Breast epithelium (tissue), 4 donors: ENCODE data around the gene CCDC91. TPM values are rescaled to one million over a fixed set of nuclear protein-coding genes. Genes with fewer than 3 reads are reported as not detected.

Source experiments
- DNase-seq, 2 donors: peaks; one replicate each; pipeline ENCODE4 v3.0.0-alpha.2; 2019; ENCODE audit warnings: low spot score in 2 of 2
- H3K27ac ChIP-seq, 2 donors: fragments of 200-600 bp; sonication (generic) in 1 of 2; one replicate each; pipeline ENCODE4 v1.5.1; 2016 to 2019; ENCODE audit warnings: mild to moderate bottlenecking in 1 of 2
- H3K27me3 ChIP-seq, 2 donors: fragments of 200-600 bp; sonication (generic) in 1 of 2; one replicate each; pipeline versions ENCODE4 v1.5.1 to v1.6.0; 2017 to 2019; ENCODE audit warnings: control low read depth in 1 of 2, mild to moderate bottlenecking in 1 of 2
- H3K36me3 ChIP-seq: fragments of 200-600 bp; one replicate; pipeline ENCODE4 v1.5.1; 2019
- H3K4me1 ChIP-seq, 2 donors: fragments of 200-600 bp; sonication (generic); one replicate each; pipeline ENCODE4 v1.5.1; 2016 to 2019; ENCODE audit warnings: control low read depth in 1 of 2
- H3K4me3 ChIP-seq, 3 donors: fragments of 200-600 bp; sonication (generic); 1 replicate in 2 of 3; 2 replicates in 1 of 3; pipeline ENCODE4 v1.5.1; 2016 to 2019; ENCODE audit warnings: mild to moderate bottlenecking in 3 of 3, moderate library complexity in 2 of 3
- H3K9me3 ChIP-seq, 2 donors: fragments of 200-600 bp; sonication (generic) in 1 of 2; one replicate each; pipeline ENCODE4 v1.5.1; 2016 to 2019; ENCODE audit warnings: control low read depth in 1 of 2
- POLR2A ChIP-seq: fragments of 450-650 bp; IDR thresholded peaks from one replicate; pipeline ENCODE4 v1.6.1; 2016; ENCODE audit warnings: antibody characterized with exemption, mild to moderate bottlenecking, moderate library complexity
- POLR2AphosphoS5 ChIP-seq, 3 donors: sonication (generic); formaldehyde crosslinking; IDR thresholded peaks; one replicate each; pipeline ENCODE4 v1.6.1; 2017; ENCODE audit warnings: antibody characterized with exemption in 3 of 3
- intact Hi-C: fragments of 100-400 bp; cut with DNase I; formaldehyde crosslinking; loops from one replicate; pipeline ENCODE4 v1.15.1; 2023; ENCODE audit warnings: low total_unique reads
- total RNA-seq, 3 donors: library from RNA; depleted of rRNA; stranded (reverse); fragments of >200 nt; gene quantifications; one replicate each; pipeline ENCODE4 v1.1.0, GENCODE V29; 2016
- TF ChIP-seq, protein P1 (sequence below), 3 donors: fragments of 450-650 bp; IDR thresholded peaks; one replicate each; pipeline ENCODE4 v1.5.1; 2016 to 2017; ENCODE audit warnings: antibody characterized with exemption in 3 of 3, mild to moderate bottlenecking in 3 of 3, moderate library complexity in 3 of 3

CCDC91 gene
- total RNA-seq, 3 donors from 2014 or later: 45.9 to 68.9 (median 48.8) TPM

DNA sequence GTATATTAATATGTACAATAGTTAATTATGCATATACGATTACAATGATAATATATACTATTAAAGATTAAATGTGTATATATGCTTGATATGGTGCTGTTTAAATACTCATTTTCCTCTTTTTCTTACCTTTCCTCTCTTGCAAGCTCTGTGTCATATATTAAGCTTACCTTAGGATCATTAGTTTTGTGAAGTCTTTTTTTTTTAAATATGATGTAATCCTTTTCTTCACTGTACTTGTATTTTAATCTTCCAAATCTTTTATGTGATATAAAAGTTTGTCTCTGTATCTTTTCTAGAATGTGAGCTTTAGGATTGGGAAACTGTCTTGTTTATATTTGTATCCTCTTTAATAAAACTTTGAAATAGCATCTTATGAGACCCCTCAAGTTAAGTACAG lies 88.7 kb downstream of the CCDC91 start:
- no peak for DNase-seq
- Histone ChIP-seq H3K4me3 (no peak overlapping the region), H3K27ac (no peak overlapping the region), H3K9me3 (peaks cover 0 to 4% of the 10 kb centered on the region in 2 donors), H3K27me3 (no peaks in the 10 kb centered on the region), H3K36me3 (no peaks in the 10 kb centered on the region), H3K4me1 (no peaks in the 10 kb centered on the region)
- intact Hi-C loops: no loop called here
- TF ChIP-seq POLR2A (no peak), POLR2AphosphoS5 (IDR thresholded peaks at IDR 0.05) (no peak)
- TF ChIP-seq, protein P1, sequence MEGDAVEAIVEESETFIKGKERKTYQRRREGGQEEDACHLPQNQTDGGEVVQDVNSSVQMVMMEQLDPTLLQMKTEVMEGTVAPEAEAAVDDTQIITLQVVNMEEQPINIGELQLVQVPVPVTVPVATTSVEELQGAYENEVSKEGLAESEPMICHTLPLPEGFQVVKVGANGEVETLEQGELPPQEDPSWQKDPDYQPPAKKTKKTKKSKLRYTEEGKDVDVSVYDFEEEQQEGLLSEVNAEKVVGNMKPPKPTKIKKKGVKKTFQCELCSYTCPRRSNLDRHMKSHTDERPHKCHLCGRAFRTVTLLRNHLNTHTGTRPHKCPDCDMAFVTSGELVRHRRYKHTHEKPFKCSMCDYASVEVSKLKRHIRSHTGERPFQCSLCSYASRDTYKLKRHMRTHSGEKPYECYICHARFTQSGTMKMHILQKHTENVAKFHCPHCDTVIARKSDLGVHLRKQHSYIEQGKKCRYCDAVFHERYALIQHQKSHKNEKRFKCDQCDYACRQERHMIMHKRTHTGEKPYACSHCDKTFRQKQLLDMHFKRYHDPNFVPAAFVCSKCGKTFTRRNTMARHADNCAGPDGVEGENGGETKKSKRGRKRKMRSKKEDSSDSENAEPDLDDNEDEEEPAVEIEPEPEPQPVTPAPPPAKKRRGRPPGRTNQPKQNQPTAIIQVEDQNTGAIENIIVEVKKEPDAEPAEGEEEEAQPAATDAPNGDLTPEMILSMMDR (IDR thresholded peaks at IDR 0.05): no peak

DNA sequence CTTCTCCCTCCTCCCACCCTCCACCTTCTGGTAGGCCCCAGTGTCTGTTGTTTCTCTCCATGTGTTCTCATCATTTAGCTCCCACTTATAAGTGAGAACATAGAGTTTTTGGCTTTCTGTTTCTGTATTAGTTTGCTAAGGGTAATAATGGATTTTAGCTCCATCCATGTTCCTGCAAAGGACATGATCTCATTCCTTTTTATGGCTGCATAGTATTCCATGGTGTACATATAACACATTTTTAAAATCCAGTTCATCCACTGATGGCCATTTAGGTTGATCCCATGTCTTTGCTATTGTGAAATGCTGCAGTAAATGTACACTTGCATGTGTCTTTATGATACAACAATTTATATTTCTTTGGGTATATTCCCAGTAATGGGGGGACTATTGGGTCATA lies 96.1 kb downstream of the CCDC91 start:
- Histone ChIP-seq H3K27me3 (no peaks in the 10 kb centered on the region), H3K27ac (no peak overlapping the region), H3K36me3 (no peaks in the 10 kb centered on the region)

DNA sequence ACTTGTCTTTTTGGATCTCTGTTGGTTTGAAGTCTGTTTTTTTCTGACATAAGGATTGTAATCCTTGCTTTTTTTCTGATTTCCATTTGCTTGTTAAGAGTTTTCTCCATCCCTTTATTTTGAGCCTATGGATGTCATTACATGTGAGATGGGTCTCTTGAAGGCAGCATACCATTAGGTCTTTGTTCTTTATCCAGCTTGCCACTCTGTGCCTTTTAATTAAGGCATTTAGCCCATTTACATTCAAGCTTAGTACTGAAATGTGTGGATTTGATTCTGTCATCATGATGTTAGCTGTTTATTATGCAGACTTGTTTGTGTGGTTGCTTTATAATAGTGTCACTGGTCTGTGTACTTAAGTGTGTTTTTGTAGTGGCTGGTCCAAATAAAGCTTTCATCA lies 100.0 kb downstream of the CCDC91 start:
- no peaks in the 10 kb centered on the region for H3K36me3 ChIP-seq
- no peaks in the 10 kb centered on the region for H3K4me1 ChIP-seq
- intact Hi-C loops: no loop called here
- peaks cover 11 to 27% of the 10 kb centered on the region in 2 donors for H3K9me3 ChIP-seq
- H3K27me3 ChIP-seq: no peaks in the 10 kb centered on the region
- H3K4me3 ChIP-seq: no peak overlapping the region
- TF ChIP-seq POLR2A: no peak
- TF ChIP-seq, protein P1 (IDR thresholded peaks at IDR 0.05): no peak
- no peak for TF ChIP-seq POLR2AphosphoS5 (IDR thresholded peaks at IDR 0.05)
- DNase-seq: no peak
- H3K27ac ChIP-seq: no peak overlapping the region

More for the DNA sequence above, 96.1 kb downstream of the CCDC91 start:
- intact Hi-C loops: no loop called here
- Histone ChIP-seq H3K4me3 (no peak overlapping the region), H3K9me3 (peaks cover 15 to 21% of the 10 kb centered on the region in 2 donors), H3K4me1 (no peaks in the 10 kb centered on the region)
- DNase-seq: no peak
- TF ChIP-seq POLR2A: no peak
- TF ChIP-seq, protein P1 (IDR thresholded peaks at IDR 0.05): no peak
- TF ChIP-seq POLR2AphosphoS5 (IDR thresholded peaks at IDR 0.05): no peak

DNA sequence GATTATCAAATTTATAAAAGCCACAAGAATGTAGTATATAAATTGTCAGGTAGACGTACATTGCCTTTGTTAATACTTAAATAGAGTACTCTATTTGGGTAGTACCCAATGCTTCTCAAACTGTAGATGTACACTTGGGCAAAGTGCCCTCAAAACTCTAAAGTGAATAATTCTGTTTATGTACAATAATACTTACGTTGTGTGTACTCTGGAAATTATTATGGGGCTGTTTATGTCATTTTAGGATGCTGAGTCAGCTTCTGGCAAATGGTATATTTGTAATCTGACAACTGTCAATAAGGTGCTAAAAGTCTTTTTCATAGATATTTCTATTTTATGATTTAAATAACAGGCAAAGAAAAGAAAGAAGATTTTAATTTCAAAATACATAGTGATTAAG lies 102.4 kb downstream of the CCDC91 start:
- no peaks in the 10 kb centered on the region for H3K27me3 ChIP-seq
- TF ChIP-seq POLR2A: no peak
- H3K4me3 ChIP-seq: no peak overlapping the region
- H3K27ac ChIP-seq: no peak overlapping the region
- no peaks in the 10 kb centered on the region for H3K4me1 ChIP-seq
- intact Hi-C loops: no loop called here
- no peaks in the 10 kb centered on the region for H3K36me3 ChIP-seq
- peaks cover 11 to 27% of the 10 kb centered on the region in 2 donors for H3K9me3 ChIP-seq
- no peak for DNase-seq

DNA sequence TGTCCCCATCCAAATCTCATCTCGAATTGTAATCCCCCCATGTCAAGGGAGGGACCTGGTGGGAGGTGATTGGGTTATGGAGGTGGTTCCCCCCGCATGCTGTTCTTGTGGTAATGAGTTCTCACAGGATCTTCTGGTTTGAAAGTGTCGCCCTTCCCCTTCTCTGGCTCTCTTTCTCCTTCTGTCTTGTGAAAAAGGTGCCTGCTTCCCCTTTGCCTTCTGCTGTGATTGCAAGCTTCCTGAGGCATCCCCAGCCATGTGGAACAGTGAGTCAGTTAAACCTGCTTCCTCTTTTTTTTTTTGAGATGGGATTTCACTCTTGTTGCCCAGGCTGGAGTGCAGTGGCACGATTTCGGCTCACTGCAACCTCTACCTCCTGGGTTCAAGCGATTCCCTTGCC lies 104.0 kb downstream of the CCDC91 start:
- H3K27ac ChIP-seq: no peak overlapping the region
- intact Hi-C loops: no loop called here

More for the DNA sequence above, 104.0 kb downstream of the CCDC91 start:
- Histone ChIP-seq H3K4me3 (no peak overlapping the region), H3K36me3 (no peaks in the 10 kb centered on the region), H3K9me3 (peaks cover 11 to 27% of the 10 kb centered on the region in 2 donors), H3K27me3 (no peaks in the 10 kb centered on the region), H3K4me1 (no peaks in the 10 kb centered on the region)
- TF ChIP-seq, protein P1 (IDR thresholded peaks at IDR 0.05): no peak
- TF ChIP-seq POLR2A (no peak), POLR2AphosphoS5 (IDR thresholded peaks at IDR 0.05) (no peak)
- no peak for DNase-seq
